Esophagus squamous epithelium (tissue), 5 donors: ENCODE measurements around the gene HYAL3. TPM values are rescaled to one million over a fixed set of nuclear protein-coding genes. Genes with fewer than 3 reads are reported as not detected.

ENCODE experiments used
- DNase-seq: peaks from one replicate; lab custom pipeline; 2025; lab: John Stamatoyannopoulos, UW
- H3K27ac ChIP-seq, 4 donors: fragments of 200-600 bp; sonication (generic); one replicate each; pipeline ENCODE4 v1.5.1; 2016 to 2019; ENCODE audit warnings: mild to moderate bottlenecking in 1 of 4
- H3K27me3 ChIP-seq, 4 donors: fragments of 200-600 bp; sonication (generic); 1 replicate in 3 of 4; 2 replicates in 1 of 4; pipeline versions ENCODE4 v1.5.1 to v1.6.0; 2017 to 2021; ENCODE audit warnings: antibody characterized with exemption in 1 of 4
- H3K36me3 ChIP-seq, 3 donors: fragments of 200-600 bp; sonication (generic); one replicate each; pipeline ENCODE4 v1.5.1; 2016 to 2019
- H3K4me1 ChIP-seq, 3 donors: fragments of 200-600 bp; sonication (generic); one replicate each; pipeline ENCODE4 v1.5.1; 2017 to 2019
- H3K4me3 ChIP-seq, 4 donors: fragments of 200-600 bp; sonication (generic); 1 replicate in 3 of 4; 2 replicates in 1 of 4; pipeline ENCODE4 v1.5.1; 2016 to 2019; ENCODE audit warnings: mild to moderate bottlenecking in 2 of 4, moderate library complexity in 1 of 4
- H3K9me3 ChIP-seq, 3 donors: fragments of 200-600 bp; sonication (generic); one replicate each; pipeline ENCODE4 v1.5.1; 2016 to 2019
- POLR2A ChIP-seq, 4 donors: fragments of 450-650 bp; IDR thresholded peaks; one replicate each; pipeline ENCODE4 v1.6.1; 2017; ENCODE audit warnings: antibody characterized with exemption in 4 of 4, mild to moderate bottlenecking in 4 of 4, moderate library complexity in 3 of 4
- WGBS, 2 donors: methylation state at CpG; one replicate each; pipeline ENCODE4 v1.1.5; 2018; 5-methylcytosine and 5-hydroxymethylcytosine counted together
- intact Hi-C: fragments of 100-400 bp; cut with DNase I; formaldehyde crosslinking; loops from one replicate; pipeline ENCODE4 v1.15.0; 2022
- total RNA-seq, 4 donors: library from RNA; depleted of rRNA; stranded (reverse); fragments of >200 nt; gene quantifications; one replicate each; pipeline ENCODE4 v1.1.0, GENCODE V29; 2016
- TF ChIP-seq, protein P1 (sequence below), 6 experiments: fragments of 450-650 bp in 4 of 6; fragments of 200-600 bp in 2 of 6; sonication (generic) in 2 of 6; IDR thresholded peaks; one replicate each; pipeline ENCODE4 v1.5.1; 2016 to 2019; ENCODE audit warnings: antibody characterized with exemption in 6 of 6, mild to moderate bottlenecking in 4 of 6, moderate library complexity in 4 of 6
- donor health status: DM: yes; HTN: yes; CAD: no.

The HYAL3 gene
- total RNA-seq, 4 donors from 2014 or later: 5.3 to 7.9 (median 5.8) TPM

DNA sequence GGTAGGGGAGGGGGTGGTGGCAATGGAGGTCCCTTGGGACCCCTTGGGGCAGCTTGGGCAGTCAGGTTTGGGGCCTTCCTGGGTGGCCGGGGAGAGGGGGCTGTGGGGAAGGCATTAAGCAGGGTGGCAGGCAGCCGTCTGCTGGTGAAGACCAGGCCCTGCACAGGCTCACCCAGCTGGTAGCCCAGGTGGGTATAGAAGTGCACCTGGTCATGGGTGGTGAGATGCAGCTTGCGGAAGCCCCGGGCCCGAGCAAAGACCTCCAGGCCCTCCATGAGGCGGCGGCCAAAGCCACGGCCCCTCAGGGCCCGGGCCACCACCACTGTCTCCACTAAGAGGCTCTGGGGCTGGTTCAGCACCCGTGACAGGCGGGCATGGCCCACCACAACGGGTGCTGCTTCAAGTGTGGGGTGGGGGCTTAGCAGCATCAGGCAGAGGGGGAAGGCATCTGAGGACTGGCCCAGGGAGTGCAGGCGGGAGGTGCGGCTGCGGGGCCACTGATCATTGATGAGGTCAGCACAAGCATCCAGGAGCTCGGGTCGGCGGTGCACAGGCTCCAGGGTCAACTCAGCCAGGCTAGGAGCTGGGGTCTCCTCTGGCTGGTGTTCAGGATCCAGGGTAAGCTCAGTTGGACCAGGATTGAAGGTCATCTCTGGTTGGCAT is 2.4 kb downstream of the HYAL3 start:
- Histone ChIP-seq H3K36me3 (peaks cover 0 to 13% (median 0%) of the 10 kb centered on the region in 3 donors), H3K4me1 (peaks cover 32 to 50% (median 32%) of the 10 kb centered on the region in 3 donors), H3K27ac (no peak overlapping the region), H3K9me3 (no peaks in the 10 kb centered on the region), H3K27me3 (no peaks in the 10 kb centered on the region), H3K4me3 (no peak overlapping the region)
- WGBS, 2 donors: 84 to 100% methylated on average over 4 to 5 of the region's 18 CpGs
- no peak for TF ChIP-seq POLR2A (IDR thresholded peaks at IDR 0.05)
- intact Hi-C loops: no loop called here
- DNase-seq: no peak

DNA sequence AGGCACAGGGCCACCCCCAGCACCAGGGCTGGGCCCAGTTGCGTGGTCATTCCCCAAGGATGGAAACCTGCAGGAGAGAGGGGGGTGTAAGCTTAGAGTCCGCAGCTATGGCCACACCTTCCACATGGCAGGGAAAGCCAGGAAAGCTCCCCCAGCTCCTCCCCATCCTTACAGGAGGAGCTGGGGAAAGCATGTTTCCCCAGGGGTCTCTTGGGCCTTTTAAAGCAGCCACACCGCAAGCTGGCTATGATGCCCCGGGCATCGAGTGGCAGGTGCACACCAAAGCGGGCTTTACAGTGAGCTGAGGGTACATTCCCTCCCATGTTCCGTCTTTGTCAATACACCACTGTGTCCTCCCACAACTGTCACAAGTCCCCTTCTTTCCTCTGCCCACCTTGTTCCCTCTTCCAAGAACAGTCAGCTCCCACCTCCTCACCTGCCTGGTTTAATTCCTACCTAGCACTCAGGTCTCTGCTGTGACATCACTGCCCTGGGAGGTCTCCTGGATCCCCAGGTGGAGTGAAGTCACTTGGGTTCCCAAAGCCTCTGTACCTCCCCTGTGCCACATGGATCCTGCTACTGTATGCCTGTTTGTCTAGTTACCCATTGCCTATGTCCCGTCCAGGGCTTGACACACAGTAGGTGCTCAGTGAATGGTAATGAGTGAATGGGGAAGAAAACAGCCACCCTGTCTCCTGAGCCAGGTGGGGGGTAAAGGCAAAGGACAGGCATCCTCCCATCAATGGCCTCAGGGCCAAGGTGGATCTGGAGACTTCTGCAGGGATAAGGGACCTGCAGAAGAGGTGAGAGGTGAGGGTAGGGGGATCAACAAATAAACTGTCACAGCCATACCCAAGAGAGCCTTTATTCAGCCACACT is 3.4 kb downstream of the HYAL3 start:
- Histone ChIP-seq H3K27ac (no peak overlapping the region), H3K9me3 (no peaks in the 10 kb centered on the region), H3K4me3 (no peak overlapping the region), H3K4me1 (peaks cover 39 to 51% (median 39%) of the 10 kb centered on the region in 3 donors), H3K27me3 (no peaks in the 10 kb centered on the region), H3K36me3 (peaks cover 0 to 13% (median 0%) of the 10 kb centered on the region in 3 donors)
- TF ChIP-seq, protein P1, sequence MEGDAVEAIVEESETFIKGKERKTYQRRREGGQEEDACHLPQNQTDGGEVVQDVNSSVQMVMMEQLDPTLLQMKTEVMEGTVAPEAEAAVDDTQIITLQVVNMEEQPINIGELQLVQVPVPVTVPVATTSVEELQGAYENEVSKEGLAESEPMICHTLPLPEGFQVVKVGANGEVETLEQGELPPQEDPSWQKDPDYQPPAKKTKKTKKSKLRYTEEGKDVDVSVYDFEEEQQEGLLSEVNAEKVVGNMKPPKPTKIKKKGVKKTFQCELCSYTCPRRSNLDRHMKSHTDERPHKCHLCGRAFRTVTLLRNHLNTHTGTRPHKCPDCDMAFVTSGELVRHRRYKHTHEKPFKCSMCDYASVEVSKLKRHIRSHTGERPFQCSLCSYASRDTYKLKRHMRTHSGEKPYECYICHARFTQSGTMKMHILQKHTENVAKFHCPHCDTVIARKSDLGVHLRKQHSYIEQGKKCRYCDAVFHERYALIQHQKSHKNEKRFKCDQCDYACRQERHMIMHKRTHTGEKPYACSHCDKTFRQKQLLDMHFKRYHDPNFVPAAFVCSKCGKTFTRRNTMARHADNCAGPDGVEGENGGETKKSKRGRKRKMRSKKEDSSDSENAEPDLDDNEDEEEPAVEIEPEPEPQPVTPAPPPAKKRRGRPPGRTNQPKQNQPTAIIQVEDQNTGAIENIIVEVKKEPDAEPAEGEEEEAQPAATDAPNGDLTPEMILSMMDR (IDR thresholded peaks at IDR 0.05): no peak
- no peak for TF ChIP-seq POLR2A (IDR thresholded peaks at IDR 0.05)
- DNase-seq: no peak
- WGBS, 2 donors: 87 to 96% methylated on average over 6 to 8 of the region's 8 CpGs
- intact Hi-C loops: no loop called here

DNA sequence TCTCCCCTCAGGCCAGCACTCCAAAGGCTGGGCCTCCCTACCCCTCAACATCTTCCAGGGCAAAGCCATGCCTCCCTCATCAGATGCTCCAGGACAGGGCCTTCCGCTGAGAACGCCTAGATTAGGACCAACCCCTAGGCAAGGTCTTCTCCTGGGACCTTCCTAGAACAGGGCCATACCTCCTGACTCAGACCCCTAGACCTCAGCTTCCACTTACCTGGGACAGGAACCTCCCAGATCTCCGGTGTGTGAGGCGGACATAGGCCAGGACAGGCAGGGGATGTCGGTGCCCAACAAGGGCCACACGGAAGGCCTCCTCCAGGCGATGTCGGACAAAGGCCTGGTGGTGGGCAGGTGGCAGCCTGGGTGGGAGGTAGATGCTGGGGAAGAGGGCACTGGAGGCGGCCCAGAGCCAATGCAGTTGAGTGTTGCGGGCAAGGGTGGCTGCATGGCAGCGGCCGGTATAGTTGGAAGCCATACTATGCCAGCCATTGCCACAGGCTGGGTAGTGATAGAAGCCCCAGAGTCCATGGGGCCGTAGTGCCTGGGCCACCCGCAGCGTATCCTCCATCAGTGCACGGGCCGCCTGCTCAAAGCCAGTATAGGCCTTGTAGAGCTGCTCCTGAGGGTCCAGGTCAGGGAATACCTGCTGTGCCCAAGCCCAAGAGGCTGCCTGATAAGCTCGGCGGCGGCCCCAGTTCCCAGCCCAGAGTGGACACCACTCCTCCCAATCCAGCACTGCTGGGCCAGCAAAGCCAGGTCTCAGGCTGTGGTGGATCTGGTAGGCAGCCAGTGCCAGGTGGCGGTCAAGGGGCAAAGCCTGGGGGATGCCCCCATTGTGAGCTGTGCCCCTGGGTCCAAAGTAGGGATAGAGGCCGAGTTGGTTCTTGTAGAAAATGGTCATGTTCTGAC is 4.5 kb downstream of the HYAL3 start:
- H3K4me3 ChIP-seq: no peak overlapping the region
- WGBS, 2 donors: 87 to 92% methylated on average over 7 to 11 of the region's 22 CpGs
- peaks cover 6 to 22% (median 7%) of the 10 kb centered on the region in 3 donors for H3K36me3 ChIP-seq
- no peaks in the 10 kb centered on the region for H3K9me3 ChIP-seq
- no peak for DNase-seq
- no peak for TF ChIP-seq POLR2A (IDR thresholded peaks at IDR 0.05)
- TF ChIP-seq, protein P1 (IDR thresholded peaks at IDR 0.05): no peak
- H3K27me3 ChIP-seq: no peaks in the 10 kb centered on the region
- peaks cover 29 to 50% (median 35%) of the 10 kb centered on the region in 3 donors for H3K4me1 ChIP-seq
- intact Hi-C loops: no loop called here
- no peak overlapping the region for H3K27ac ChIP-seq

DNA sequence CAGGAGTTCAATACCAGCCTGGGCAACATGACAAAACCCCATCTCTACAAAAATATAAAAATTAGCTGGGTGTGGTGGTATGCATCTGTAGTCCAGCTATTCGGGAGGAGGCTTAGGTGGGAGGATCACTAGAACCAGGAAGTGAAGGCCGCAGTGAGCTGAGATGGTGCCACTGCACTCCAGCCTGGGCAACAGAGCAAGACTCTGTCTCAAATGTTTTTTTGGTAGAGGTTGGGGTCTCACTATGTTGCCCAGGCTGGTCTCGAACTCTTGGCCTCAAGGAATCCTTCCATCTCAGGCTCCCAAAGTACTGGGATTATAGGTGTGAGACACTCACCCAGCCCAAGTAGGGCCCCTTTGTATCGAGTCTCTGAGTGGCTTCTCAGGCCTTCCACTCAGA is 5.1 kb downstream of the HYAL3 start:
- TF ChIP-seq, protein P1 (IDR thresholded peaks at IDR 0.05): no peak
- no peak for TF ChIP-seq POLR2A (IDR thresholded peaks at IDR 0.05)
- Histone ChIP-seq H3K27ac (no peak overlapping the region), H3K4me1 (peaks cover 28 to 49% (median 33%) of the 10 kb centered on the region in 3 donors)

More for the DNA sequence above, 5.1 kb downstream of the HYAL3 start:
- no peaks in the 10 kb centered on the region for H3K27me3 ChIP-seq
- H3K4me3 ChIP-seq: no peak overlapping the region
- intact Hi-C loops: no loop called here
- 82 to 100% methylated on average over 2 to 4 of the region's 4 CpGs for WGBS, 2 donors
- H3K36me3 ChIP-seq: peaks cover 13 to 29% (median 14%) of the 10 kb centered on the region in 3 donors
- no peak for DNase-seq
- no peaks in the 10 kb centered on the region for H3K9me3 ChIP-seq
